Stomach (tissue), 9 donors: ENCODE measurements around the gene TAS2R39. TPM values are rescaled to one million over a fixed set of nuclear protein-coding genes. Genes with fewer than 3 reads are reported as not detected.

ENCODE experiments used
- DNase-seq, 2 donors: peaks; one replicate each; pipeline versions ENCODE4 v3.0.0 to v3.0.0-alpha.2; 2013 to 2019
- H3K27ac ChIP-seq, 5 donors: fragments of 200-600 bp in 4 of 5; sonication (generic) in 4 of 5; one replicate each; pipeline ENCODE4 v1.5.1; 2013 to 2019; ENCODE audit warnings: mild to moderate bottlenecking in 1 of 5, moderate library complexity in 1 of 5
- H3K27me3 ChIP-seq, 3 donors: fragments of 200-600 bp; sonication (generic); one replicate each; pipeline ENCODE4 v1.5.1; 2017 to 2019; ENCODE audit warnings: mixed run types in 1 of 3
- H3K36me3 ChIP-seq, 4 donors: fragments of 200-600 bp; sonication (generic); 1 replicate in 3 of 4; 2 replicates in 1 of 4; pipeline ENCODE4 v1.5.1; 2016 to 2019
- H3K4me1 ChIP-seq, 4 donors: fragments of 200-600 bp; sonication (generic); one replicate each; pipeline ENCODE4 v1.5.1; 2016 to 2019
- H3K4me3 ChIP-seq, 4 donors: fragments of 200-600 bp; sonication (generic) in 3 of 4; one replicate each; pipeline ENCODE4 v1.5.1; 2016 to 2019; ENCODE audit warnings: mild to moderate bottlenecking in 1 of 4
- H3K9me3 ChIP-seq, 4 donors: fragments of 200-600 bp; sonication (generic); one replicate each; pipeline ENCODE4 v1.5.1; 2016 to 2019
- EP300 ChIP-seq: sonication (generic); formaldehyde crosslinking; IDR thresholded peaks from one replicate; pipeline ENCODE4 v1.6.1; 2017; ENCODE audit warnings: antibody characterized with exemption
- POLR2A ChIP-seq, 4 donors: fragments of 450-650 bp; IDR thresholded peaks; one replicate each; pipeline ENCODE4 v1.6.1; 2016; ENCODE audit warnings: antibody characterized with exemption in 4 of 4, control low read depth in 2 of 4, mild to moderate bottlenecking in 1 of 4, moderate library complexity in 1 of 4
- POLR2AphosphoS5 ChIP-seq, 3 donors: sonication (generic); formaldehyde crosslinking; IDR thresholded peaks; one replicate each; pipeline ENCODE4 v1.6.1; 2016; ENCODE audit warnings: antibody characterized with exemption in 3 of 3
- WGBS, 5 donors: extraction: QIAGEN DNeasy Blood & Tissue Kit in 3 of 5; methylation state at CpG; one replicate each; pipeline versions ENCODE4 v1.1.5 to v1.1.7; 2013 to 2018; 5-methylcytosine and 5-hydroxymethylcytosine counted together
- intact Hi-C: fragments of 100-400 bp; cut with DNase I; formaldehyde crosslinking; loops from one replicate; pipeline ENCODE4 v1.15.1; 2023; ENCODE audit warnings: low total_unique reads
- polyA plus RNA-seq, 3 donors: library from polyadenylated mRNA; stranded (reverse); fragments of 200-250 nt; gene quantifications; one replicate each; pipeline ENCODE4 v1.2.3, GENCODE V29; 2013
- total RNA-seq, 5 donors: library from RNA; depleted of rRNA; stranded (reverse); fragments of >200 nt; gene quantifications; one replicate each; pipeline versions ENCODE4 v1.1.0 to v1.2.3, GENCODE V29; 2014 to 2016
- TF ChIP-seq, protein P1 (sequence below), 7 experiments: fragments of 450-650 bp in 4 of 7; fragments of 200-600 bp in 3 of 7; sonication (generic) in 3 of 7; IDR thresholded peaks; one replicate each; pipeline ENCODE4 v1.5.1; 2016 to 2019; ENCODE audit warnings: antibody characterized with exemption in 7 of 7, control low read depth in 2 of 7, mild to moderate bottlenecking in 1 of 7
- donor health status: healthy with polysubstance abuse.
- donor health status: Bipolar disorder and iron deficiency.
- donor health status: healthy.

Gene TAS2R39
- total and polyA plus RNA-seq, 8 donors = not detected

DNA sequence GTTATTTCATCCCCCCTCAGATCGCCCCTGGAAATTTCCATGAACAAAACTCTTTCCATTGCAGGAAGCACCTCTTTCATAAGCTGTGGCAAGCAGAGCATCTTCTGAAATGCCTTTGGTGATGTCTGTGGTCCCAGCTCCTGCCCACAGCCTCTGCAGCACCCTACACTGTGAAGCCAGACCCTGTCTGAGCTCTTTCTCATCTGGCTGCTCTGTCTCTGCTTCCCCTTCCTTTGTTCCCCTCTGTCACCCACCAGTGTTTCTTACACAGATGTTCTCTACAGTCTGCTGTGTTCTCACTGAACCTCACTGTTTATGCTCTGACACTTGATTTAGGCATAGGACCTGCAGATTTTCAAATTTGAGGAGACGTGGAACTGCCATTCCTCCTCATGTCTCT is 1.9 kb upstream of the TAS2R39 start:
- no peaks in the 10 kb centered on the region for H3K4me1 ChIP-seq
- WGBS, 5 donors = 73 to 85% (median 81%) methylated on average over 2 of the region's 2 CpGs
- H3K27ac ChIP-seq = no peak overlapping the region
- H3K27me3 ChIP-seq = no peaks in the 10 kb centered on the region
- DNase-seq = no peak
- H3K4me3 ChIP-seq = no peak overlapping the region
- H3K9me3 ChIP-seq = peaks cover 0 to 22% (median 13%) of the 10 kb centered on the region in 4 donors
- intact Hi-C loops = no loop called here
- no peaks in the 10 kb centered on the region for H3K36me3 ChIP-seq
- TF ChIP-seq POLR2A (IDR thresholded peaks at IDR 0.05) = no peak
- TF ChIP-seq, protein P1, sequence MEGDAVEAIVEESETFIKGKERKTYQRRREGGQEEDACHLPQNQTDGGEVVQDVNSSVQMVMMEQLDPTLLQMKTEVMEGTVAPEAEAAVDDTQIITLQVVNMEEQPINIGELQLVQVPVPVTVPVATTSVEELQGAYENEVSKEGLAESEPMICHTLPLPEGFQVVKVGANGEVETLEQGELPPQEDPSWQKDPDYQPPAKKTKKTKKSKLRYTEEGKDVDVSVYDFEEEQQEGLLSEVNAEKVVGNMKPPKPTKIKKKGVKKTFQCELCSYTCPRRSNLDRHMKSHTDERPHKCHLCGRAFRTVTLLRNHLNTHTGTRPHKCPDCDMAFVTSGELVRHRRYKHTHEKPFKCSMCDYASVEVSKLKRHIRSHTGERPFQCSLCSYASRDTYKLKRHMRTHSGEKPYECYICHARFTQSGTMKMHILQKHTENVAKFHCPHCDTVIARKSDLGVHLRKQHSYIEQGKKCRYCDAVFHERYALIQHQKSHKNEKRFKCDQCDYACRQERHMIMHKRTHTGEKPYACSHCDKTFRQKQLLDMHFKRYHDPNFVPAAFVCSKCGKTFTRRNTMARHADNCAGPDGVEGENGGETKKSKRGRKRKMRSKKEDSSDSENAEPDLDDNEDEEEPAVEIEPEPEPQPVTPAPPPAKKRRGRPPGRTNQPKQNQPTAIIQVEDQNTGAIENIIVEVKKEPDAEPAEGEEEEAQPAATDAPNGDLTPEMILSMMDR (IDR thresholded peaks at IDR 0.05) = no peak
- TF ChIP-seq POLR2AphosphoS5 (IDR thresholded peaks at IDR 0.05) = no peak
- no peak for TF ChIP-seq EP300

DNA sequence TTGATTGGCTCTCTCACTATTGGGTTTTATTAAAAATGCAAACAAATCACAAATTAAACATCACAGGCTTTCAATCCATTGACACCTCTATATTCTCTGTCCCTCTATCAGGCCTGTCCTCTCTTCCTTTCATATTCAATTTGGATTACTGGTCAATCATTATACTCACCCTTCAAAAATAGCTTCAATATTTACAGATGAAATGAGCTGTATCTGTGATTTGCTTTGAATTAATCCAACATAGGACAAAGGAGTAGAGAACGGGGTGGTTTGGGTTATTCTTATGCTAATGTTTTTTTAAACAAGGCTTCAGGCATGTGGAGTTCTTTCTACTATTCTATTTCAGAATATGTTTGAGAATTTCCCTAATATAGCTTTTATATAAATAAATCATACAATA is 2.3 kb downstream of the TAS2R39 start:
- intact Hi-C loops = no loop called here
- Histone ChIP-seq H3K4me1 (no peaks in the 10 kb centered on the region), H3K36me3 (no peaks in the 10 kb centered on the region), H3K4me3 (no peak overlapping the region), H3K27ac (no peak overlapping the region), H3K27me3 (no peaks in the 10 kb centered on the region), H3K9me3 (no peaks in the 10 kb centered on the region)
- TF ChIP-seq EP300 (no peak), POLR2A (IDR thresholded peaks at IDR 0.05) (no peak), POLR2AphosphoS5 (IDR thresholded peaks at IDR 0.05) (no peak)
- TF ChIP-seq, protein P1 (IDR thresholded peaks at IDR 0.05) = no peak
- 56 to 67% (median 60%) methylated on average over 1 of the region's 1 CpG for WGBS, 5 donors
- DNase-seq = no peak

DNA sequence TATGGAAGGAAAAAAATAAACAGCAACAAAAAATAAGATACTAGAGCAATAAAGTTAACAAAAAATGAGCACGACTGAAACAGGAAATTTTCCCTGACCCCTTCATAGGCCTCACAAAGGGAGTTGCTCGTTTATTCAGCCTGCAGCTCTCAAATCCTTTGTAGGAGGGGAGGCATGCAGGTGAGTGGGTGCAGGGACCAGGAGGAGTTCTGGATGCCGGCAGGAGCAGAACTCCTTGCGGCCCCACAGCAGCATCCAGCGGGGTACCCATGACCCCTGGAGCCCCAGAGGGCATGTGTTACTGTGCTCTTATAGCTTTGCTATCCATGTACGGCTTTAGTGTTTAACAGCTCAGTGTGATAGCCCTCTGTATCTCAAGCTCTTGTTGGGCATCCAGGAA is 5.8 kb downstream of the TAS2R39 start:
- no peaks in the 10 kb centered on the region for H3K9me3 ChIP-seq
- H3K36me3 ChIP-seq = no peaks in the 10 kb centered on the region
- intact Hi-C loops = no loop called here
- WGBS, 5 donors = 51 to 62% (median 57%) methylated on average over 6 of the region's 6 CpGs
- no peak for TF ChIP-seq POLR2A (IDR thresholded peaks at IDR 0.05)
- TF ChIP-seq, protein P1 (IDR thresholded peaks at IDR 0.05) = no peak
- no peak for TF ChIP-seq POLR2AphosphoS5 (IDR thresholded peaks at IDR 0.05)
- no peak for TF ChIP-seq EP300
- no peak for DNase-seq
- no peaks in the 10 kb centered on the region for H3K4me1 ChIP-seq
- H3K27ac ChIP-seq = no peak overlapping the region
- no peak overlapping the region for H3K4me3 ChIP-seq
- H3K27me3 ChIP-seq = no peaks in the 10 kb centered on the region

DNA sequence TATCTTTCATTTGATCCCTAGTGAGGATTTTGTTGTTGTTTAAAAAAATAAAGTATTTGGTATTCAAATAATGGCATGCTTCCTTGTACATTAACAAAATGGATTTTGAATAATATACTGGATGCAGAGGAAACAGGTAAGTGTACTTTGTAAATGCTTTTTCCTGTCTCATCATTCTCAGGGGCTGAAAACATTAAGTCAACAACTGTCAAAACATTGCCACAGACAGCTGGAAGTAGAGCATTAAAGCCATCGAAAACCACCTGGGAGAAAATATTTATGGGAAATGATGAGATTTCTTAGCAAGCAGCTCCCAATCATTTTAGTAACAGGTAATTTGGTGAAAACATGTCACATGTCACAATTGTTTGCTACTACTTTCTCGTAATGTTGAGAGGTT is 10.7 kb downstream of the TAS2R39 start:
- H3K27me3 ChIP-seq = no peaks in the 10 kb centered on the region
- intact Hi-C loops = no loop called here
- no peaks in the 10 kb centered on the region for H3K4me1 ChIP-seq
- no peak overlapping the region for H3K27ac ChIP-seq
- no peak overlapping the region for H3K4me3 ChIP-seq
- no peaks in the 10 kb centered on the region for H3K36me3 ChIP-seq
- no peak for DNase-seq
- peaks cover 0 to 4% (median 2%) of the 10 kb centered on the region in 4 donors for H3K9me3 ChIP-seq
- WGBS, 5 donors = 47 to 75% (median 60%) methylated on average over 2 of the region's 2 CpGs
- TF ChIP-seq POLR2A (IDR thresholded peaks at IDR 0.05) (no peak), POLR2AphosphoS5 (IDR thresholded peaks at IDR 0.05) (no peak), EP300 (no peak)
- TF ChIP-seq, protein P1 (IDR thresholded peaks at IDR 0.05) = no peak
